Fibroblast of lung (primary cell): Measurements from ENCODE around the gene NCOA5. TPM values are rescaled to one million over a fixed set of nuclear protein-coding genes. Genes with fewer than 3 reads are reported as not detected.
A peak's percentile ranks its signal among the peaks of the same experiment; 100 is the strongest.

Experiments
- DNase-seq, 2 donors: peaks; one replicate each; pipeline versions ENCODE4 v3.0.0 to v3.0.0-alpha.2; 2010; ENCODE audit warnings: low read depth in 2 of 2
- H2AFZ ChIP-seq: 2 replicates; pipeline ENCODE4 v1.5.1; 2012; ENCODE audit warnings: low read length, control low read depth, inconsistent platforms
- H3K27ac ChIP-seq: 2 replicates; pipeline ENCODE4 v1.5.1; 2011; ENCODE audit warnings: low read length, control low read depth; ENCODE audit not compliant: insufficient read depth
- H3K27me3 ChIP-seq: 2 replicates; pipeline ENCODE4 v1.5.1; 2011; ENCODE audit warnings: mild to moderate bottlenecking, low read length; ENCODE audit not compliant: control insufficient read depth, insufficient read depth
- H3K36me3 ChIP-seq: 2 replicates; pipeline ENCODE4 v1.5.1; 2011; ENCODE audit warnings: low read length; ENCODE audit not compliant: control insufficient read depth, insufficient read depth
- H3K4me1 ChIP-seq: 2 replicates; pipeline ENCODE4 v1.5.1; 2011; ENCODE audit warnings: low read length; ENCODE audit not compliant: control insufficient read depth, insufficient read depth; ENCODE audit errors: extremely low read depth
- H3K4me2 ChIP-seq: 2 replicates; pipeline ENCODE4 v1.5.1; 2011; ENCODE audit warnings: low read length, control low read depth; ENCODE audit not compliant: insufficient read depth; ENCODE audit errors: extremely low read depth
- H3K4me3 ChIP-seq, 4 experiments: fragments of 200-600 bp in 1 of 4; sonication (generic) in 1 of 4; replicated peaks in 1 of 4; 2 replicates each; pipeline ENCODE4 v1.5.1; 2011 to 2016; ENCODE audit warnings: low read length in 4 of 4, low read depth in 3 of 4, mild to moderate bottlenecking in 3 of 4, control low read depth in 2 of 4, inconsistent platforms in 1 of 4, mixed read lengths in 1 of 4; ENCODE audit not compliant: insufficient read depth in 1 of 4; ENCODE audit errors: control extremely low read depth in 1 of 4
- H3K79me2 ChIP-seq: 2 replicates; pipeline ENCODE4 v1.5.1; 2012; ENCODE audit warnings: mild to moderate bottlenecking, low read length, inconsistent platforms; ENCODE audit not compliant: control insufficient read depth, insufficient read depth
- H3K9ac ChIP-seq: 2 replicates; pipeline ENCODE4 v1.5.1; 2011; ENCODE audit warnings: mild to moderate bottlenecking, low read length, control low read depth; ENCODE audit not compliant: insufficient read depth
- H3K9me3 ChIP-seq: 2 replicates; pipeline ENCODE4 v1.5.1; 2012; ENCODE audit warnings: low read depth, low read length; ENCODE audit not compliant: control insufficient read depth, insufficient read depth
- H4K20me1 ChIP-seq: 2 replicates; pipeline ENCODE4 v1.5.1; 2011; ENCODE audit warnings: low read length; ENCODE audit not compliant: control insufficient read depth, insufficient read depth; ENCODE audit errors: extremely low read depth
- EZH2 ChIP-seq: IDR thresholded peaks from 2 replicates; pipeline ENCODE4 v1.5.1; 2012; ENCODE audit warnings: low read length, control low read depth, mild to moderate bottlenecking; ENCODE audit errors: missing control alignments
- polyA plus RNA-seq, 2 donors: library from polyadenylated mRNA; depleted of rRNA in 1 of 2; stranded (reverse) in 1 of 2; unstranded in 1 of 2; fragments of >200 nt; gene quantifications; 2 replicates each; pipeline ENCODE4 v1.2.1, GENCODE V29; 2011 to 2012; ENCODE audit warnings: missing spikeins in 1 of 2
- total RNA-seq: library from RNA; depleted of rRNA; stranded (reverse); fragments of >200 nt; gene quantifications from 2 replicates; pipeline ENCODE4 v1.2.1, GENCODE V29; 2014
- TF ChIP-seq, protein P1 (sequence below), 2 donors: IDR thresholded peaks in 1 of 2; conservative IDR thresholded peaks in 1 of 2; 1 replicate in 1 of 2; 2 replicates in 1 of 2; pipeline ENCODE4 v1.5.1; 2011 to 2012; ENCODE audit warnings: low read length in 2 of 2, control low read depth in 1 of 2, inconsistent platforms in 1 of 2, low read depth in 1 of 2, mild to moderate bottlenecking in 1 of 2

Gene NCOA5
- total and polyA plus RNA-seq, 2 donors (not counting 1 experiment from before 2014, with no cell fraction given) = 8.1 to 18.0 TPM

- no peak overlapping the region for H3K27ac ChIP-seq
- no peaks in the 10 kb centered on the region for H4K20me1 ChIP-seq
- no peak overlapping the region for H3K9ac ChIP-seq
- no peaks in the 10 kb centered on the region for H3K9me3 ChIP-seq
- H3K27me3 ChIP-seq = peaks cover 24% of the 10 kb centered on the region
- no peak overlapping the region for H3K4me2 ChIP-seq
- TF ChIP-seq EZH2 = no peak
- TF ChIP-seq, protein P1, sequence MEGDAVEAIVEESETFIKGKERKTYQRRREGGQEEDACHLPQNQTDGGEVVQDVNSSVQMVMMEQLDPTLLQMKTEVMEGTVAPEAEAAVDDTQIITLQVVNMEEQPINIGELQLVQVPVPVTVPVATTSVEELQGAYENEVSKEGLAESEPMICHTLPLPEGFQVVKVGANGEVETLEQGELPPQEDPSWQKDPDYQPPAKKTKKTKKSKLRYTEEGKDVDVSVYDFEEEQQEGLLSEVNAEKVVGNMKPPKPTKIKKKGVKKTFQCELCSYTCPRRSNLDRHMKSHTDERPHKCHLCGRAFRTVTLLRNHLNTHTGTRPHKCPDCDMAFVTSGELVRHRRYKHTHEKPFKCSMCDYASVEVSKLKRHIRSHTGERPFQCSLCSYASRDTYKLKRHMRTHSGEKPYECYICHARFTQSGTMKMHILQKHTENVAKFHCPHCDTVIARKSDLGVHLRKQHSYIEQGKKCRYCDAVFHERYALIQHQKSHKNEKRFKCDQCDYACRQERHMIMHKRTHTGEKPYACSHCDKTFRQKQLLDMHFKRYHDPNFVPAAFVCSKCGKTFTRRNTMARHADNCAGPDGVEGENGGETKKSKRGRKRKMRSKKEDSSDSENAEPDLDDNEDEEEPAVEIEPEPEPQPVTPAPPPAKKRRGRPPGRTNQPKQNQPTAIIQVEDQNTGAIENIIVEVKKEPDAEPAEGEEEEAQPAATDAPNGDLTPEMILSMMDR (conservative IDR thresholded peaks at IDR 0.05 in 1 of 2, IDR thresholded peaks at IDR 0.05 in 1 of 2; ENCODE audit: low read depth in 1 of 2, low read length in 2 of 2) = no peak
- no peaks in the 10 kb centered on the region for H3K36me3 ChIP-seq
- H3K4me1 ChIP-seq = no peaks in the 10 kb centered on the region
- DNase-seq = no peak
- no peak overlapping the region for H2AFZ ChIP-seq
- H3K79me2 ChIP-seq = no peaks in the 10 kb centered on the region
- H3K4me3 ChIP-seq = no peak overlapping the region
Measured at GRCh38 chr20:46023148-46023484, 66.6 kb downstream of the NCOA5 start.

- peaks cover 23% of the 10 kb centered on the region for H3K27me3 ChIP-seq
Measured at GRCh38 chr20:46022411-46023147, 67.2 kb downstream of the NCOA5 start.

More at GRCh38 chr20:46022411-46023147, 67.2 kb downstream of the NCOA5 start:
- Histone ChIP-seq H3K4me2 (peak overlapping the region; percentile 23), H3K79me2 (no peaks in the 10 kb centered on the region), H3K4me3 (peak overlapping the region in 1 of 4 experiments; percentile 32), H3K36me3 (no peaks in the 10 kb centered on the region), H4K20me1 (no peaks in the 10 kb centered on the region), H3K9ac (no peak overlapping the region), H3K4me1 (no peaks in the 10 kb centered on the region), H2AFZ (no peak overlapping the region), H3K9me3 (no peaks in the 10 kb centered on the region), H3K27ac (no peak overlapping the region)
- no peak for TF ChIP-seq EZH2
- TF ChIP-seq, protein P1 (conservative IDR thresholded peaks at IDR 0.05 in 1 of 2, IDR thresholded peaks at IDR 0.05 in 1 of 2; ENCODE audit: low read depth in 1 of 2, low read length in 2 of 2) = peak; percentile 56 to 60
- DNase-seq = no peak
